CD4-positive, alpha-beta T cell treated with Interleukin-6 for 4 hours (primary cell): ENCODE results near the gene NHSL1.

ENCODE experiments used
- DNase-seq: peaks from one replicate; pipeline ENCODE4 v3.0.0-alpha.2; 2020; ENCODE audit warnings: mixed read lengths

The NHSL1 gene

GRCh38 chr6:138499303-138500018, at the start of gene NHSL1:
Gene NHSL1 (minus strand): TSS chr6:138499494. CDS start chr6:138499290, 204 bp downstream.
- no peak for DNase-seq

- DNase-seq, result no peak
These were observed 47.5 kb upstream of the NHSL1 start for GRCh38 chr6:138546733-138547185.

- no peak for DNase-seq
These were observed 46.3 kb upstream of the NHSL1 start for GRCh38 chr6:138545621-138545980.

GRCh38 chr6:138544501-138544900, 45.2 kb upstream of the NHSL1 start:
- DNase-seq, result no peak

- DNase-seq, result no peak
These were observed 44.4 kb upstream of the NHSL1 start for GRCh38 chr6:138543657-138544056.

GRCh38 chr6:138541823-138542481, 42.7 kb upstream of the NHSL1 start:
- DNase-seq, result no peak

- DNase-seq, result no peak
These were observed 41.2 kb upstream of the NHSL1 start for GRCh38 chr6:138540468-138540867.

- DNase-seq, result no peak
These were observed 40.6 kb upstream of the NHSL1 start for GRCh38 chr6:138539876-138540275.

- no peak for DNase-seq
These were observed 39.2 kb upstream of the NHSL1 start for GRCh38 chr6:138538390-138539031.

GRCh38 chr6:138537106-138537505, 37.8 kb upstream of the NHSL1 start:
- DNase-seq, result no peak

- no peak for DNase-seq
These were observed 36.6 kb upstream of the NHSL1 start for GRCh38 chr6:138535728-138536455.

- no peak for DNase-seq
These were observed 34.4 kb upstream of the NHSL1 start for GRCh38 chr6:138533667-138534066.

- DNase-seq, result no peak
These were observed 32.1 kb upstream of the NHSL1 start for GRCh38 chr6:138531387-138531786.

GRCh38 chr6:138529478-138529877, 30.2 kb upstream of the NHSL1 start:
- no peak for DNase-seq

- DNase-seq, result no peak
These were observed 29.7 kb upstream of the NHSL1 start for GRCh38 chr6:138528956-138529355.

GRCh38 chr6:138528137-138528536, 28.8 kb upstream of the NHSL1 start:
- DNase-seq, result no peak

- DNase-seq, result no peak
These were observed 28.3 kb upstream of the NHSL1 start for GRCh38 chr6:138527411-138528088.

GRCh38 chr6:138526822-138527235, 27.5 kb upstream of the NHSL1 start:
- DNase-seq, result no peak

GRCh38 chr6:138525355-138525754, 26.1 kb upstream of the NHSL1 start:
- DNase-seq, result no peak

GRCh38 chr6:138524526-138524925, 25.2 kb upstream of the NHSL1 start:
- DNase-seq, result no peak

GRCh38 chr6:138523347-138524210, 24.3 kb upstream of the NHSL1 start:
- DNase-seq, result no peak

- no peak for DNase-seq
These were observed 23.3 kb upstream of the NHSL1 start for GRCh38 chr6:138522611-138523010.
